ENCODE measurements around the gene CUL9. TPM values are rescaled to one million over a fixed set of nuclear protein-coding genes. Genes with fewer than 3 reads are reported as not detected.

CUL9 gene
- polyA plus RNA-seq, 3 donors = 30.8 to 45.6 (median 37.8) TPM

GRCh38 chr6:43219814-43220213 lies 37.8 kb downstream of the CUL9 start:
- no peak for DNase-seq (ENCODE audit: extremely low read depth in 1 of 11, low read depth in 9 of 11, low spot score in 4 of 11)

DNA sequence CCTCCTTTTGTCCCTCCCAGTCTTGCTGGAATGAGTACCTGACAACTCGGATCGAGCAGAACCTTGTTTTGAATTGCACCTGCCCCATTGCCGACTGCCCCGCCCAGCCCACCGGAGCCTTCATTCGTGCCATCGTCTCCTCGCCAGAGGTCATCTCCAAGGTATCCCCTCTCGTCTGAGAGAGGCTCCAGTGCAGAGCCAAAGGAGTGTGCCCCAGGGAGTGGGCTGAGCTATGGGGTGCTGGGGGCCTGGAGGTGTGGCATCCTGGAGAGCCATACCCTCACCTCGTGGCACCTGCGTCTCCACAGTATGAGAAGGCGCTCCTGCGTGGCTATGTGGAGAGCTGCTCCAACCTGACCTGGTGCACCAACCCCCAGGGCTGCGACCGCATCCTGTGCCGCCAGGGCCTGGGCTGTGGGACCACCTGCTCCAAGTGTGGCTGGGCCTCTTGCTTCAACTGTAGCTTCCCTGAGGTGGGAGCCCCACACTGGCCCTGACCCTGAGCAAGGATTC lies 38.5 kb downstream of the CUL9 start:
- DNase-seq (ENCODE audit: extremely low read depth in 1 of 11, low read depth in 9 of 11, low spot score in 4 of 11) = no peak

- DNase-seq (ENCODE audit: extremely low read depth in 1 of 11, low read depth in 9 of 11, low spot score in 4 of 11) = no peak
Measured at GRCh38 chr6:43221046-43221972, 39.3 kb downstream of the CUL9 start.

DNA sequence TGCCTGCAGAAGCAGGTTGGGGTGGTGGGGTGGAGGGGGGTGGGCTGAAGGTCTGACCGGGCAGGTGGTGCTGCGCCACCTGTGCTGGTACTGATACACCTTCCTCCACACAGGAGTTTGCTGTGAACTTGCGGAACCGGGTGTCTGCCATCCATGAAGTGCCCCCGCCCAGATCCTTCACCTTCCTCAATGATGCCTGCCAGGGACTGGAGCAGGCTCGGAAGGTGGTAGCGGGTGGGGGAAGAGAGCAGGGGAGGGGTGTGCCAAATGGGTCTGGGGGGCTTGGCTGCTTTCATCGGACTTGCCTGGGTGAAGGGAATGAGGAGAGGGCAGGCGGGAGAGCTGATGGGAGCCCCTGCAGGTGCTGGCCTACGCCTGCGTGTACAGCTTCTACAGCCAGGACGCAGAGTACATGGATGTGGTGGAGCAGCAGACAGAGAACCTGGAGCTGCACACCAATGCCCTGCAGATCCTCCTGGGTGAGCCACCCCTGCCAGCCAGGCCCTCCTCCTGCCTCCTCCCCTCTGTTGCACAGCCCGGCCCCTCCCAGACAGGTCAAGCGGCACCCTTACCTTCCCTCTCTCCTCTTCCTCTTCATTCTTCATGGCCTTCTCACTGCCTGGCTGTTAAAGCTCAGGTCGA lies 40.5 kb downstream of the CUL9 start:
- DNase-seq (ENCODE audit: extremely low read depth in 1 of 11, low read depth in 9 of 11, low spot score in 4 of 11) = no peak

GRCh38 chr6:43223175-43223574 lies 41.2 kb downstream of the CUL9 start:
- DNase-seq (ENCODE audit: extremely low read depth in 1 of 11, low read depth in 9 of 11, low spot score in 4 of 11) = no peak

DNA sequence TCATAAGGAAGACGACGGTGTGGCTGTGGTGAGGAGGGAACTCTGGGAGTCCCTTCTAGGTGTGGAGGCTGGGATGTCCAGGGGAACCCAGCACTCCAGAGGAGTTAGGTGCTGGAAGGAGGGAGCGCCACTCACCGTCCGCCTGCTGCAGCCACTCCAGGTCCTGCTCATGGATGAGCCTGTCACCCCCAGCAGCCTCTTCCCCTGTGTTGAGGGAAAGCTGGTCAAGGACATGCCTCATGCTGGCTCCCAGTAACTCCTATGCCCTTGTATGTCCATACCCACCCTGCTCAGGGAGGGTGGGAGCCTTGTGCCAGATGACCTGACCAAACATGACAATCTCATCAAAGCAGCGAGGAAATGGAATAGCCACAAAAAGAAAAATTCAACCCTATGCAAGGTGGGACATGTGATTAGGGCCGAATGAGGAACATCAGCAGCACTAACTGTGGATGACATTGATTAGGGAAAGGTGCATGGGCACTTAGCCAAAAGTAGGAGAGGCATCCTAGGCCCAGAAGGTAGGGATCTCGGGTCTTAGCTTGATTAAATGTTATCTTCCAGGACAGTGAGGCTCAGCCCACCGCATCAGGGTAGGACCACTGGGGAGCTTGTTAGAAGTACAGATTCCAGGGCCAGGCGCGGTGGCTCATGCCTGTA lies 44.3 kb downstream of the CUL9 start:
- no peak for DNase-seq (ENCODE audit: extremely low read depth in 1 of 11, low read depth in 9 of 11, low spot score in 4 of 11)

- DNase-seq (ENCODE audit: extremely low read depth in 1 of 11, low read depth in 9 of 11, low spot score in 4 of 11) = peak in 10 of 11 donors; percentile 45 to 79 (median 68)
Measured at GRCh38 chr6:43228951-43229802, 47.2 kb downstream of the CUL9 start, which contains the start of gene DNPH1. TSS of gene DNPH1 (minus strand) at chr6:43229481. CDS start at chr6:43229456, 25 bp downstream.

- no peak for DNase-seq (ENCODE audit: extremely low read depth in 1 of 11, low read depth in 9 of 11, low spot score in 4 of 11)
Measured at GRCh38 chr6:43229803-43230620, 48.0 kb downstream of the CUL9 start.

DNA sequence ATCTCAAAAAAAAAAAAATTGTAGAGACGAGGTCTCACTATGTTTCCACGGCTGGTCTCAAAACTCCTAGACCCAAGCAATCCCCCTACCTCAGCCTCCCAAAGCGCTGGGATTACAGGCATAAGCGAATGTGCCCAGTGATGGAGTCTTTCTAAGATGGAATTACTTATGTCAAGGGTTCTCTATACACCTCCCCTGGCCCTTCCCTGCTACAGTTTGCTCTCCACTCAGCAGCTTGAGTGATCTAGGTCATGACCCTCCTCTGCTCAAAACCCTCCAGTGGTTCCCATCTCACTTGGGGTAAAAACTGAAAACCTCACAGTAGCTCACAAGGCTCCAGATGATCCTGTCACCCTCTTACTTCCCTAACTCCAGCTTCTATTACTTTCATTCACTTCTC lies 49.1 kb downstream of the CUL9 start:
- DNase-seq (ENCODE audit: extremely low read depth in 1 of 11, low read depth in 9 of 11, low spot score in 4 of 11) = no peak

DNA sequence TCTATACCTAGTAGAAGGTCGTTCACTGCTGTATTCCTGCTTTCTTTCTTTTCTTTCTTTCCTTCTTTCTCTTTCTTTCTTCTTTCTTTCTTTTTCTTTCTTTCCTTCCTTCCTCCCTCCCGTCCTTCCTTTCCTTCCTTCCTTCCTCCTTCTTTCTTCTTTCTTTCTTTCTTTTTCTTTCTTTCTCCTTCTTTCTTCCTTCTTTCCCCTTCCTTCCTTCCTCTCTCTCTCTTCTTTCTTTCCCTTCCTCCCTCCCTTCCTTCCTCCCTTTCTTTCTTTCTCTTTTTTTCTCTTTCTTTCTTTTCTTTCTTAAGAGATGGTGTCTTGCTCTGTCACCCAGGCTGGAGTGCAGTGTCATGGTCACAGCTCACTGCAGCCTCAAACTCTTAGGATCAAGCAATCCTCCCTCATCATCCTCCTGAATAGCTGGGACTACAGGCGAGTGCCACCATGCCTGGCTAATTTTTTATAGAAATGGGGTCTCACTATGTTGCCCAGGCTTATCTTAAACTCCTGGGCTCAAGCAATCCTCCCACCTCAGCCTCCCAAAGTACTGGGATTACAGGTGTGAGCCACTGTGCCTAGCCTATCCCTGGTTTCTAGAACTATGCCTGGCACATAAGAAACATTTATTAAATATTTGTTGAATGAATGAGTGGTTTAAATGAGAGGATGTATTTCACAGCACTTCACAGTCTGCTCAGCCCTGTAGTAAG lies 49.9 kb downstream of the CUL9 start:
- no peak for DNase-seq (ENCODE audit: extremely low read depth in 1 of 11, low read depth in 9 of 11, low spot score in 4 of 11)

DNA sequence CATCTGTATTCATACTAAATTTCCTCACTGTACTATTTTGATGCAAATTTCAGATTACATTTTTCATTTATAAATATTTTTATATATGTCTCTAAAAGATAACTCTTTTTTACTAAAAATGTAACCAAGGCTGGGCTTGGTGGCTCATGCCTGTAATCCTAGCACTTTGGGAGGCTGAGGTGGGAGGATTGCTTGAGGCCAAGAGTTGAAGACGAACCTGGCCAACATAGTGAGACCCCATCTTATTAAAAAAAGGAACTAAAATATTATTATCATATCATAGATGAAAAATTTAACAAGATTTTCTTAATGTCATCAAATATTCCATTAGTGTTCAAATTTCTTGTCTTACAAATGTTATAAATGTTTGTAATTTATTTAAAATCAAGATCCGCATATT lies 53.8 kb downstream of the CUL9 start:
- DNase-seq (ENCODE audit: extremely low read depth in 1 of 11, low read depth in 9 of 11, low spot score in 4 of 11) = no peak

- DNase-seq (ENCODE audit: extremely low read depth in 1 of 11, low read depth in 9 of 11, low spot score in 4 of 11) = no peak
Measured at GRCh38 chr6:43239054-43239453, 57.1 kb downstream of the CUL9 start.

DNA sequence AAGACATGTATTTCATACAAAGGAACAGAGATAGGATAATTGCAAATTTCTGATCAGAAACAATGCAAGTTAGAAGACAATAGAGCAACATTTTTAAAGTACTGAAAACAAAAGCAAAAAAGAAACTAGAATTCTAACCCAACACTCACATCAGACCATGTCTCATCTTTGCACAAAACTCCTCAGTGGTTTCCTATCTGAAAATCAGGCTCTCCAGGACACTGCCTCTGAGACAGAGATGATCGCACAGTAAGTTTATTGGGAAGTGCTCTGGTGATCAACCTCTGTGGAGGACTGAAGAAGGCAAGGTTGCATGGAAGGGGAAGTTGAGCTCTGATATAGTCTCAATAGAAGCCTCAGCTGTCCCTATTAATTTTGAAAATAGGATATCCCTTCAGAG lies 59.0 kb downstream of the CUL9 start:
- DNase-seq (ENCODE audit: extremely low read depth in 1 of 11, low read depth in 9 of 11, low spot score in 4 of 11) = no peak

DNA sequence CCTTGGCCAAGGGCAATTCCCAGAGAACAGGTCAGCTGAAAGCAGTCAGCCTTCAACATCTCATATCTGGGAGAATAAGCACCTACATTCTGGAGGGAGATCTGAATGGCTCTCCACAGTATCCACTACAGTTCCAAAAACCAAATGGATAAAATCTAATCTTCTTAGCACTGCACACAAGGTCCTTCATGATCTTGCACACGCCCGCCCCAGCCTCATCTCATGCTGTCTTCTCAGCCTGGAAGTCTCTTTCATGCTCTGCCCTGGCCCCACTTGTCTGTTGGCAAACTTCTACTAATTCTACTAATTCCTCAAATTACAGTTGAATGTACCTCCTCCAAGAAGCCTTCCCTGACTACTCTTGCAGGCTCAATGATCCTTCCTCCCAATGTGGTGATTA lies 59.5 kb downstream of the CUL9 start:
- DNase-seq (ENCODE audit: extremely low read depth in 1 of 11, low read depth in 9 of 11, low spot score in 4 of 11) = no peak

- no peak for DNase-seq (ENCODE audit: extremely low read depth in 1 of 11, low read depth in 9 of 11, low spot score in 4 of 11)
Measured at GRCh38 chr6:43242908-43243663, 61.1 kb downstream of the CUL9 start, which contains the start of gene TTBK1. TSS of gene TTBK1 (plus strand) at chr6:43243481. CDS start at chr6:43246661, 3,180 bp downstream.

DNA sequence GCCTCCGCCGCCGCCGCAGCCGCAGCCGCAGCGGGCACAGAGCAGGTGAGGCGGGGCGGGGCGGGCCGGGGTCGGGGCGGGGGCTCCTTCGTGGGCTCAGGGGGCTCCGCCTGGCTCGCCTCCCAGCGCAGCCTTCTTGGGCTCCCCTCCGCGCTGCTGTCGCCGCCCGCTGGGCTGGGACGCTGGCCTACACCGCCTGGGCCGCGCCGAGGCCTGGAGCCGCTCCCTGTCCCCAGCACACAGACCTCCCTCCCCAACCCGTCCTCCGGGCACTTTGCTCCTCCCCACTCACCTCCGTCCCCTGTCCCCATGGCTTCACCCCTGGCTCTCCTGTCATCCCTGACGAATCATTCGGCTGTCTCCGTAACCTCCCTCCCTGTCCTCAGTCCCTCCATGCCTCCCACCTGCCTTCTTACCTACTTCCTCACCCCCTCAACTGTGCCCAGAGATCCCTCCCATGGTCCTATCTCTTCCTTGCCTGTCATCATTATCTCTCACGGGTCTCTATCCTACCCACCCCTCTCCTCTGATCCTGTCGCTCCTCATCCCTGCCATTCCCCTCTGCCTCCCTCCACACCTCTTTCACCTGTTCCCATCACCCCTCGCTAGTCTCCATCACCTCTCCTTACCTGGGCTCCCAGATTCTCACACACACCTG lies 61.8 kb downstream of the CUL9 start:
- no peak for DNase-seq (ENCODE audit: extremely low read depth in 1 of 11, low read depth in 9 of 11, low spot score in 4 of 11)
